Panc1 (cell line): ENCODE results near the gene LRBA.

Experiments used
- POLR2AphosphoS5 ChIP-seq: IDR thresholded peaks from 2 replicates; pipeline ENCODE4 v1.6.1; 2012; ENCODE audit warnings: mild to moderate bottlenecking, low read depth, low read length, moderate library complexity
- SIN3A ChIP-seq: IDR thresholded peaks from 2 replicates; pipeline ENCODE4 v1.6.1; 2012; ENCODE audit warnings: low read depth, mild to moderate bottlenecking, low read length, moderate library complexity, borderline replicate concordance; ENCODE audit not compliant: insufficient read depth
- TCF7L2 ChIP-seq: IDR thresholded peaks from 2 replicates; pipeline ENCODE4 v1.6.1; 2011; ENCODE audit warnings: mild to moderate bottlenecking, low read depth, low read length, inconsistent platforms
- TF ChIP-seq, protein P1 (sequence below), 2 experiments: IDR thresholded peaks; 2 replicates each; pipeline ENCODE4 v1.6.1; 2011 to 2012; ENCODE audit warnings: low read depth in 2 of 2, control low read depth in 1 of 2, low read length in 1 of 2, mild to moderate bottlenecking in 1 of 2, moderate library complexity in 1 of 2; ENCODE audit not compliant: insufficient read depth in 1 of 2
- TF ChIP-seq, protein P2 (sequence below): fragments of 450-650 bp; IDR thresholded peaks from 2 replicates; pipeline ENCODE4 v1.5.1; 2017; ENCODE audit warnings: mild to moderate bottlenecking

DNA sequence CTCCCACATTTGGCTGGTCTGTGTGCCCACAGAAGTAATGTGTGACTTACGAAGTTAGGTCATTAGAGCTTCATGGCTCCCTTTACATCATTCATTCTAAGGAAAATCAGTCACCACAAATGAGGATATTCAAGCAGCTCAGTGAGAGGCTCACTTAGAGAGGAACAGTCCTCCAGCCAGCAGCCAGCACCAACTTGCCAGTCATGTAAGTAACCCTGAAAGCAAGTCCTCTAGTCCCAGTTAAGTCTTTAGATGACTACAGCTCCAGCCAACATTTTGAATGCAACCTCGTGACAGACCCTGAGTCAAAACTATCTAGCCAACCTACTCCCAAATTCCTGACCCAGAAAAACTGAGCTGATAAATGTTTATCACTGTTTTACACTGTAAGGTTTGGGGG lies 71.3 kb downstream of the LRBA start:
- TF ChIP-seq, protein P1, sequence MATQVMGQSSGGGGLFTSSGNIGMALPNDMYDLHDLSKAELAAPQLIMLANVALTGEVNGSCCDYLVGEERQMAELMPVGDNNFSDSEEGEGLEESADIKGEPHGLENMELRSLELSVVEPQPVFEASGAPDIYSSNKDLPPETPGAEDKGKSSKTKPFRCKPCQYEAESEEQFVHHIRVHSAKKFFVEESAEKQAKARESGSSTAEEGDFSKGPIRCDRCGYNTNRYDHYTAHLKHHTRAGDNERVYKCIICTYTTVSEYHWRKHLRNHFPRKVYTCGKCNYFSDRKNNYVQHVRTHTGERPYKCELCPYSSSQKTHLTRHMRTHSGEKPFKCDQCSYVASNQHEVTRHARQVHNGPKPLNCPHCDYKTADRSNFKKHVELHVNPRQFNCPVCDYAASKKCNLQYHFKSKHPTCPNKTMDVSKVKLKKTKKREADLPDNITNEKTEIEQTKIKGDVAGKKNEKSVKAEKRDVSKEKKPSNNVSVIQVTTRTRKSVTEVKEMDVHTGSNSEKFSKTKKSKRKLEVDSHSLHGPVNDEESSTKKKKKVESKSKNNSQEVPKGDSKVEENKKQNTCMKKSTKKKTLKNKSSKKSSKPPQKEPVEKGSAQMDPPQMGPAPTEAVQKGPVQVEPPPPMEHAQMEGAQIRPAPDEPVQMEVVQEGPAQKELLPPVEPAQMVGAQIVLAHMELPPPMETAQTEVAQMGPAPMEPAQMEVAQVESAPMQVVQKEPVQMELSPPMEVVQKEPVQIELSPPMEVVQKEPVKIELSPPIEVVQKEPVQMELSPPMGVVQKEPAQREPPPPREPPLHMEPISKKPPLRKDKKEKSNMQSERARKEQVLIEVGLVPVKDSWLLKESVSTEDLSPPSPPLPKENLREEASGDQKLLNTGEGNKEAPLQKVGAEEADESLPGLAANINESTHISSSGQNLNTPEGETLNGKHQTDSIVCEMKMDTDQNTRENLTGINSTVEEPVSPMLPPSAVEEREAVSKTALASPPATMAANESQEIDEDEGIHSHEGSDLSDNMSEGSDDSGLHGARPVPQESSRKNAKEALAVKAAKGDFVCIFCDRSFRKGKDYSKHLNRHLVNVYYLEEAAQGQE (IDR thresholded peaks at IDR 0.05; ENCODE audit: insufficient read depth in 1 of 2, low read depth in 2 of 2, low read length in 1 of 2): no peak
- TF ChIP-seq SIN3A (no peak), TCF7L2 (no peak), POLR2AphosphoS5 (no peak)
- TF ChIP-seq, protein P2, sequence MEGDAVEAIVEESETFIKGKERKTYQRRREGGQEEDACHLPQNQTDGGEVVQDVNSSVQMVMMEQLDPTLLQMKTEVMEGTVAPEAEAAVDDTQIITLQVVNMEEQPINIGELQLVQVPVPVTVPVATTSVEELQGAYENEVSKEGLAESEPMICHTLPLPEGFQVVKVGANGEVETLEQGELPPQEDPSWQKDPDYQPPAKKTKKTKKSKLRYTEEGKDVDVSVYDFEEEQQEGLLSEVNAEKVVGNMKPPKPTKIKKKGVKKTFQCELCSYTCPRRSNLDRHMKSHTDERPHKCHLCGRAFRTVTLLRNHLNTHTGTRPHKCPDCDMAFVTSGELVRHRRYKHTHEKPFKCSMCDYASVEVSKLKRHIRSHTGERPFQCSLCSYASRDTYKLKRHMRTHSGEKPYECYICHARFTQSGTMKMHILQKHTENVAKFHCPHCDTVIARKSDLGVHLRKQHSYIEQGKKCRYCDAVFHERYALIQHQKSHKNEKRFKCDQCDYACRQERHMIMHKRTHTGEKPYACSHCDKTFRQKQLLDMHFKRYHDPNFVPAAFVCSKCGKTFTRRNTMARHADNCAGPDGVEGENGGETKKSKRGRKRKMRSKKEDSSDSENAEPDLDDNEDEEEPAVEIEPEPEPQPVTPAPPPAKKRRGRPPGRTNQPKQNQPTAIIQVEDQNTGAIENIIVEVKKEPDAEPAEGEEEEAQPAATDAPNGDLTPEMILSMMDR: no peak
